ENCODE data around the gene DISC1. TPM values are rescaled to one million over a fixed set of nuclear protein-coding genes. Genes with fewer than 3 reads are reported as not detected.

DISC1 gene
- total RNA-seq, 1 experiment from 2014 or later: 1.8 TPM

DNA sequence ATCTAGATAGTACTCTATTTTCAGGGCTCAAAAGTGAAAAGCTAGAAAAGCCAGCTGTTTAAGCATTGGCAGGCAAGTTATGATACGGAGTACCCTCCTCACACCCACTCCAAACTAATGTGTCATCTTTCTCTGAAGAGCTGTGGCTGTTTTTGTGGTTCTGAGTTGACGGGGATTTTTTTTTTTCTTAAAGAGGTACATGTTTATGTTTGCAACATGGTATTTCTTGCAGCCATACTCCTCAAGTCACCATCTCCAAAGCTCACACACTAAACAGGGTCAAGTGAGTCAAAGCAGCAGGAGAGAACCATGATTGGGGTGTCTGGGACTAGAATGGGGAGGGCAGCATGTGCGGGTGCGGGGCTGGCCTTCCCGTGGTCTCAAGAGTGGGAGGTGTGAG, 347.2 kb downstream of the DISC1 start:
- ChIA-PET POLR2A (ENCODE audit: low non-redundant PET) (no interaction called here), CTCF (no interaction called here)
- TF ChIP-seq EZH2 (IDR thresholded peaks at IDR 0.05; ENCODE audit: borderline replicate concordance, low read depth, low read length, poor library complexity, severe bottlenecking): no peak
- TF ChIP-seq, protein P1, sequence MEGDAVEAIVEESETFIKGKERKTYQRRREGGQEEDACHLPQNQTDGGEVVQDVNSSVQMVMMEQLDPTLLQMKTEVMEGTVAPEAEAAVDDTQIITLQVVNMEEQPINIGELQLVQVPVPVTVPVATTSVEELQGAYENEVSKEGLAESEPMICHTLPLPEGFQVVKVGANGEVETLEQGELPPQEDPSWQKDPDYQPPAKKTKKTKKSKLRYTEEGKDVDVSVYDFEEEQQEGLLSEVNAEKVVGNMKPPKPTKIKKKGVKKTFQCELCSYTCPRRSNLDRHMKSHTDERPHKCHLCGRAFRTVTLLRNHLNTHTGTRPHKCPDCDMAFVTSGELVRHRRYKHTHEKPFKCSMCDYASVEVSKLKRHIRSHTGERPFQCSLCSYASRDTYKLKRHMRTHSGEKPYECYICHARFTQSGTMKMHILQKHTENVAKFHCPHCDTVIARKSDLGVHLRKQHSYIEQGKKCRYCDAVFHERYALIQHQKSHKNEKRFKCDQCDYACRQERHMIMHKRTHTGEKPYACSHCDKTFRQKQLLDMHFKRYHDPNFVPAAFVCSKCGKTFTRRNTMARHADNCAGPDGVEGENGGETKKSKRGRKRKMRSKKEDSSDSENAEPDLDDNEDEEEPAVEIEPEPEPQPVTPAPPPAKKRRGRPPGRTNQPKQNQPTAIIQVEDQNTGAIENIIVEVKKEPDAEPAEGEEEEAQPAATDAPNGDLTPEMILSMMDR (conservative IDR thresholded peaks at IDR 0.05; ENCODE audit: low read depth, low read length): no peak
- no peak for DNase-seq (ENCODE audit: low spot score)
- Histone ChIP-seq H3K36me3 (ENCODE audit: insufficient read depth, low read length, poor library complexity, severe bottlenecking) (no peaks in the 10 kb centered on the region), H3K27ac (ENCODE audit: low read depth, low read length, poor library complexity, severe bottlenecking) (no peak overlapping the region), H3K4me3 (ENCODE audit: low read depth, low read length, poor library complexity, severe bottlenecking) (no peak overlapping the region), H3K4me1 (ENCODE audit: insufficient read depth, low read length, poor library complexity, severe bottlenecking) (peaks cover 5% of the 10 kb centered on the region), H3K27me3 (replicated peaks; ENCODE audit: insufficient read depth, low read depth, low read length, poor library complexity) (no peaks in the 10 kb centered on the region), H3K9me3 (ENCODE audit: low read depth, low read length, poor library complexity, severe bottlenecking) (no peaks in the 10 kb centered on the region)
- no TSS peak for BruUV-seq (replicated peaks)
- intact Hi-C loops (cut with micrococcal nuclease; ENCODE audit: unreplicated experiment): no loop called here

GRCh38 chr1:231976231-231976630, 349.6 kb downstream of the DISC1 start:
- no peak for DNase-seq (ENCODE audit: low spot score)
- BruUV-seq (replicated peaks): no TSS peak
- H3K27ac ChIP-seq (ENCODE audit: low read depth, low read length, poor library complexity, severe bottlenecking): no peak overlapping the region
- intact Hi-C loops (cut with micrococcal nuclease; ENCODE audit: unreplicated experiment): no loop called here
- no peaks in the 10 kb centered on the region for H3K9me3 ChIP-seq (ENCODE audit: low read depth, low read length, poor library complexity, severe bottlenecking)
- no peaks in the 10 kb centered on the region for H3K27me3 ChIP-seq (replicated peaks; ENCODE audit: insufficient read depth, low read depth, low read length, poor library complexity)
- POLR2A ChIA-PET (ENCODE audit: low non-redundant PET): no interaction called here
- no peaks in the 10 kb centered on the region for H3K36me3 ChIP-seq (ENCODE audit: insufficient read depth, low read length, poor library complexity, severe bottlenecking)
- CTCF ChIA-PET: interaction anchor here (0.6 kb wide), 1 partner anchor 9 kb away, joined by 5 read pairs; no protein-coding TSS in a partner anchor
- H3K4me1 ChIP-seq (ENCODE audit: insufficient read depth, low read length, poor library complexity, severe bottlenecking): no peaks in the 10 kb centered on the region
- H3K4me3 ChIP-seq (ENCODE audit: low read depth, low read length, poor library complexity, severe bottlenecking): no peak overlapping the region
- no peak for TF ChIP-seq EZH2 (IDR thresholded peaks at IDR 0.05; ENCODE audit: borderline replicate concordance, low read depth, low read length, poor library complexity, severe bottlenecking)
- TF ChIP-seq, protein P1 (conservative IDR thresholded peaks at IDR 0.05; ENCODE audit: low read depth, low read length): no peak

DNA sequence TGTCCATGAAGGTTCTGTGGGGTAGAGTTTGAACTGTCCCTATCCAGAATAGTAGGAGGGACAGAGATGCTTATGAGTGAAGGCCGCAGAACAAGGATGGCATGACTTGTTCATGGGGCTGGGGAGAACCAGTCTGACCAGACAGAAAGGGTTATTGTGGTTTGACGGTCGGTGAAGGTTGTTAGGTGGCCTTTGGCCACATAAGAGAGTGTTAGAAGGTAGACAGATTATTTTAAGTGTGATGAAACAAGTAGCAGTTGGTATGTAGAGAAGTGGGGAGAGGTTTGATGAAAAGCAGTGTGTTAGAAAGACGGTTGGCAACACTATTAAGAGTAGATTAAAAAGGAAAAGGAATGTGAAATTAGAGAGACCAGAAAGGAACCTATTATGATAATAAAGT, 355.1 kb downstream of the DISC1 start:
- Histone ChIP-seq H3K4me3 (ENCODE audit: low read depth, low read length, poor library complexity, severe bottlenecking) (no peak overlapping the region), H3K4me1 (ENCODE audit: insufficient read depth, low read length, poor library complexity, severe bottlenecking) (no peaks in the 10 kb centered on the region), H3K27me3 (replicated peaks; ENCODE audit: insufficient read depth, low read depth, low read length, poor library complexity) (no peaks in the 10 kb centered on the region), H3K9me3 (ENCODE audit: low read depth, low read length, poor library complexity, severe bottlenecking) (no peaks in the 10 kb centered on the region), H3K27ac (ENCODE audit: low read depth, low read length, poor library complexity, severe bottlenecking) (no peak overlapping the region), H3K36me3 (ENCODE audit: insufficient read depth, low read length, poor library complexity, severe bottlenecking) (no peaks in the 10 kb centered on the region)
- ChIA-PET CTCF (no interaction called here), POLR2A (ENCODE audit: low non-redundant PET) (no interaction called here)
- intact Hi-C loops (cut with micrococcal nuclease; ENCODE audit: unreplicated experiment): no loop called here
- no peak for DNase-seq (ENCODE audit: low spot score)
- no TSS peak for BruUV-seq (replicated peaks)
- TF ChIP-seq EZH2 (IDR thresholded peaks at IDR 0.05; ENCODE audit: borderline replicate concordance, low read depth, low read length, poor library complexity, severe bottlenecking): no peak
- TF ChIP-seq, protein P1 (conservative IDR thresholded peaks at IDR 0.05; ENCODE audit: low read depth, low read length): no peak
